Measurements from ENCODE around the gene KIF1C.
A peak's percentile ranks its signal among the peaks of the same experiment; 100 is the strongest.

DNA sequence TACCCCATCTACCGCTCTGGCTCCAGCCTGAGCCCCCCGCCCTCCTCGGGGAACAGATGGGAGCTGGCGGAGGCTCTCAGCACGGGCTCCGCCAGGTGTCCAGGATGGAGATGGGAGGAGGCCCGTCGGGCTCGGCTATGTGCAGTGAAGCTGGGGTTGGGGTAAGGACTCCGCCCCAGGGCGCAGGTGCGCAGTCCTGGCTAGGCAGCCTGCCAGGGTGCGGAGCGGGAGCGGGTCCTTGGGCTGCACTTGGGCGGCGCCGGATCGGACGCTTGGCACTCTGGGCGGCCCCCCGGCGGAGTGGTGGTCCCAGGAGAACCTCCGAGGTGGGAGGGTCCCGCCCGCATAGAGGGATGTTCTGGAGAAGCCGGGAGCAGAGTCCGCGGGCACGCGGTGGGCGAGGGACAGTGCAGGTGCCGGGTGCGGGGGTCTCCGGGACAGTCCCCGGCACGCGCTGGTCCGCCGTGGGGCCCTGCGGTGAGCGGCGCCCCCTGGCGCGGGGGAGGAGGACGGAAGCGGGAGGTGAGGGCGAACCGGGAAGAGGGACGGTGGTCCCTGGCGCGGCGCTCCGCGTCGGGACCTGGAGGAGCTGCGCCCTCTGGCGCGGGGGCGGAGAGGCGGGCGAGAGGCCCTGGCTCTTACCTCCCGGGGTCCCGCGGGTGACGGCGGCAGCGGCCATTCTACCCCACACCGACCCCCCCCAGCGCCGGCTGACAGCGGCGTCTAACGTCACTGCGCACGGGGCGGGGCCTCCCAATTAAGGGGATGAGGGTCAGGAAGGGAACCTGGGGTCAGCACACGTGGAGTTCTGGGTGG is 10.6 kb upstream of the KIF1C start, which contains the start of gene CAMTA2:
- TF ChIP-seq, protein P1, sequence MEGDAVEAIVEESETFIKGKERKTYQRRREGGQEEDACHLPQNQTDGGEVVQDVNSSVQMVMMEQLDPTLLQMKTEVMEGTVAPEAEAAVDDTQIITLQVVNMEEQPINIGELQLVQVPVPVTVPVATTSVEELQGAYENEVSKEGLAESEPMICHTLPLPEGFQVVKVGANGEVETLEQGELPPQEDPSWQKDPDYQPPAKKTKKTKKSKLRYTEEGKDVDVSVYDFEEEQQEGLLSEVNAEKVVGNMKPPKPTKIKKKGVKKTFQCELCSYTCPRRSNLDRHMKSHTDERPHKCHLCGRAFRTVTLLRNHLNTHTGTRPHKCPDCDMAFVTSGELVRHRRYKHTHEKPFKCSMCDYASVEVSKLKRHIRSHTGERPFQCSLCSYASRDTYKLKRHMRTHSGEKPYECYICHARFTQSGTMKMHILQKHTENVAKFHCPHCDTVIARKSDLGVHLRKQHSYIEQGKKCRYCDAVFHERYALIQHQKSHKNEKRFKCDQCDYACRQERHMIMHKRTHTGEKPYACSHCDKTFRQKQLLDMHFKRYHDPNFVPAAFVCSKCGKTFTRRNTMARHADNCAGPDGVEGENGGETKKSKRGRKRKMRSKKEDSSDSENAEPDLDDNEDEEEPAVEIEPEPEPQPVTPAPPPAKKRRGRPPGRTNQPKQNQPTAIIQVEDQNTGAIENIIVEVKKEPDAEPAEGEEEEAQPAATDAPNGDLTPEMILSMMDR (IDR thresholded peaks at IDR 0.05) = peak; percentile 78 to 88 (median 83)
- peak; percentile 83 to 90 for TF ChIP-seq POLR2AphosphoS5 (IDR thresholded peaks at IDR 0.05)
